Measurements from ENCODE around the gene FUT2. TPM values are rescaled to one million over a fixed set of nuclear protein-coding genes. Genes with fewer than 3 reads are reported as not detected.

The FUT2 gene
- total and polyA plus RNA-seq, 2 donors (not counting 1 experiment from before 2014, with no cell fraction given): under 0.01 TPM; not detected in 1

DNA sequence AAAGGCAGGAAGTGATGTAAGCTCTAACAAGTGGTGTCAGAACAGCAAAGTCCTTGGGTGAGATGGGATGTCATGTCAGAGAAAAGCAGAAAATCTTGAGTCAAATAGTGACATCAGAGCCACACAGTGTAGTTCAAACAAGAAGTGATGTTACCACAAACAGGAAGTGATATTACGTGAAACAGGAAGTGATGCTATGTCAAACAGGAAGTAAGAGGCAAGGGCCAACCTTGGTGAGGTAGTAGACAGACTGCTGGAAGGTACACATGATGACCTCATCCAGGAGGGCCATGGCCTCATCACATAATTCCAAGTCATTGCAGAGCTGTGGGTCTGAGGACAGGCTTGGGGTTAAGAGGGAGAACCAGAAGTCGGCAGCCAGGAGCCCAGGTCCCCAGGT lies 30.8 kb downstream of the FUT2 start:
- no peak overlapping the region for H3K27ac ChIP-seq (ENCODE audit: insufficient read depth, low read length)
- H2AFZ ChIP-seq (ENCODE audit: low read length): no peak overlapping the region
- no peaks in the 10 kb centered on the region for H4K20me1 ChIP-seq (ENCODE audit: control insufficient read depth, extremely low read depth, insufficient read depth, low read length)
- peaks cover 2% of the 10 kb centered on the region for H3K4me1 ChIP-seq (ENCODE audit: control insufficient read depth, extremely low read depth, insufficient read depth, low read length)
- H3K9me3 ChIP-seq (ENCODE audit: control insufficient read depth, insufficient read depth, low read depth, low read length): no peaks in the 10 kb centered on the region
- H3K27me3 ChIP-seq (ENCODE audit: control insufficient read depth, insufficient read depth, low read length): no peaks in the 10 kb centered on the region
- H3K4me2 ChIP-seq (ENCODE audit: extremely low read depth, insufficient read depth, low read length): no peak overlapping the region
- H3K9ac ChIP-seq (ENCODE audit: insufficient read depth, low read length): no peak overlapping the region
- TF ChIP-seq CTCF (conservative IDR thresholded peaks at IDR 0.05 in 1 of 2, IDR thresholded peaks at IDR 0.05 in 1 of 2; ENCODE audit: low read depth in 1 of 2, low read length in 2 of 2): no peak
- TF ChIP-seq EZH2 (IDR thresholded peaks at IDR 0.05; ENCODE audit: low read length, missing control alignments): no peak
- H3K79me2 ChIP-seq (ENCODE audit: control insufficient read depth, insufficient read depth, low read length): no peaks in the 10 kb centered on the region
- no peaks in the 10 kb centered on the region for H3K36me3 ChIP-seq (ENCODE audit: control insufficient read depth, insufficient read depth, low read length)
- no peak for DNase-seq (ENCODE audit: low read depth in 2 of 2)
- no peak overlapping the region for H3K4me3 ChIP-seq (replicated peaks in 1 of 4; ENCODE audit: control extremely low read depth in 1 of 4, insufficient read depth in 1 of 4, low read depth in 3 of 4, low read length in 4 of 4)

GRCh38 chr19:48728911-48729664 lies 33.3 kb downstream of the FUT2 start:
- Histone ChIP-seq H3K4me2 (ENCODE audit: extremely low read depth, insufficient read depth, low read length) (no peak overlapping the region), H3K4me3 (replicated peaks in 1 of 4; ENCODE audit: control extremely low read depth in 1 of 4, insufficient read depth in 1 of 4, low read depth in 3 of 4, low read length in 4 of 4) (peak overlapping the region in 1 of 4 experiments; percentile 25), H3K27me3 (ENCODE audit: control insufficient read depth, insufficient read depth, low read length) (no peaks in the 10 kb centered on the region), H3K36me3 (ENCODE audit: control insufficient read depth, insufficient read depth, low read length) (no peaks in the 10 kb centered on the region), H3K27ac (ENCODE audit: insufficient read depth, low read length) (no peak overlapping the region), H3K9ac (ENCODE audit: insufficient read depth, low read length) (no peak overlapping the region), H2AFZ (ENCODE audit: low read length) (no peak overlapping the region), H4K20me1 (ENCODE audit: control insufficient read depth, extremely low read depth, insufficient read depth, low read length) (no peaks in the 10 kb centered on the region), H3K79me2 (ENCODE audit: control insufficient read depth, insufficient read depth, low read length) (no peaks in the 10 kb centered on the region), H3K9me3 (ENCODE audit: control insufficient read depth, insufficient read depth, low read depth, low read length) (no peaks in the 10 kb centered on the region), H3K4me1 (ENCODE audit: control insufficient read depth, extremely low read depth, insufficient read depth, low read length) (peaks cover 2% of the 10 kb centered on the region)
- TF ChIP-seq EZH2 (IDR thresholded peaks at IDR 0.05; ENCODE audit: low read length, missing control alignments) (no peak), CTCF (conservative IDR thresholded peaks at IDR 0.05 in 1 of 2, IDR thresholded peaks at IDR 0.05 in 1 of 2; ENCODE audit: low read depth in 1 of 2, low read length in 2 of 2) (no peak)
- no peak for DNase-seq (ENCODE audit: low read depth in 2 of 2)

- H3K9me3 ChIP-seq (ENCODE audit: control insufficient read depth, insufficient read depth, low read depth, low read length): no peaks in the 10 kb centered on the region
- DNase-seq (ENCODE audit: low read depth in 2 of 2): no peak
- H3K27ac ChIP-seq (ENCODE audit: insufficient read depth, low read length): no peak overlapping the region
- H2AFZ ChIP-seq (ENCODE audit: low read length): no peak overlapping the region
- no peak overlapping the region for H3K4me2 ChIP-seq (ENCODE audit: extremely low read depth, insufficient read depth, low read length)
- no peaks in the 10 kb centered on the region for H3K36me3 ChIP-seq (ENCODE audit: control insufficient read depth, insufficient read depth, low read length)
- H3K4me1 ChIP-seq (ENCODE audit: control insufficient read depth, extremely low read depth, insufficient read depth, low read length): no peaks in the 10 kb centered on the region
- H3K9ac ChIP-seq (ENCODE audit: insufficient read depth, low read length): no peak overlapping the region
- H3K27me3 ChIP-seq (ENCODE audit: control insufficient read depth, insufficient read depth, low read length): no peaks in the 10 kb centered on the region
- H4K20me1 ChIP-seq (ENCODE audit: control insufficient read depth, extremely low read depth, insufficient read depth, low read length): no peaks in the 10 kb centered on the region
- TF ChIP-seq CTCF (conservative IDR thresholded peaks at IDR 0.05 in 1 of 2, IDR thresholded peaks at IDR 0.05 in 1 of 2; ENCODE audit: low read depth in 1 of 2, low read length in 2 of 2) (no peak), EZH2 (IDR thresholded peaks at IDR 0.05; ENCODE audit: low read length, missing control alignments) (no peak)
- no peaks in the 10 kb centered on the region for H3K79me2 ChIP-seq (ENCODE audit: control insufficient read depth, insufficient read depth, low read length)
- no peak overlapping the region for H3K4me3 ChIP-seq (replicated peaks in 1 of 4; ENCODE audit: control extremely low read depth in 1 of 4, insufficient read depth in 1 of 4, low read depth in 3 of 4, low read length in 4 of 4)
These were observed 35.7 kb downstream of the FUT2 start for GRCh38 chr19:48731452-48731851.
